ENCODE data around the gene MYH4.

Gene MYH4

DNA sequence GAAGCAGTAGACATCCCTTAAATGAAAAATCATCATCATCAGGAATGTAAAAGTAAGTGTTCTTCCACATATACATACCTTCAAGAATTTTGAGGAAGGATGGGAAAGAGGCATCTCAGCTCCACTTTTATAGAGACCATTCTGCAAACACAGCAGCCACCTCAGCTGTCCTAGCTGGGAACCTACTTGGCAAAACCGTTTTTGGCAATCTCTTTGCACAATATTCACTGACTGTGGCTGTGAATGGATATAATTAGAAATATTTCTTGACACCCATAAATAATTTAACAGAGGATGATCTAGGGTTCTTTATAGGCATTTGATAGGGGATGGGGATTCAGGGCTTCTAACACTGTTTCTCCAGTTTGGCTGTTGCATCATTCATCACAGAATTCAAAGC, at the start of gene MYH4:
TSS of gene MYH4 (minus strand) at position 101 of the 400 bp plus-strand sequence. CDS start 2,814 bp downstream, outside the sequence.
- Histone ChIP-seq H3K4me1 (ENCODE audit: insufficient read depth, low read length) (no peaks in the 10 kb centered on the region), H3K27ac (ENCODE audit: low read length) (no peak within 1 kb of the TSS), H3K9ac (ENCODE audit: low read depth, low read length) (no peak within 1 kb of the TSS), H3K9me3 (ENCODE audit: insufficient read depth, low read depth, low read length) (no peaks in the 10 kb centered on the region), H3K27me3 (ENCODE audit: insufficient read depth, low read length) (no peaks in the 10 kb centered on the region), H3K36me3 (ENCODE audit: insufficient read depth, low read depth, low read length) (no peaks in the 10 kb centered on the region), H3K4me3 (ENCODE audit: low read length) (no peak within 1 kb of the TSS)

DNA sequence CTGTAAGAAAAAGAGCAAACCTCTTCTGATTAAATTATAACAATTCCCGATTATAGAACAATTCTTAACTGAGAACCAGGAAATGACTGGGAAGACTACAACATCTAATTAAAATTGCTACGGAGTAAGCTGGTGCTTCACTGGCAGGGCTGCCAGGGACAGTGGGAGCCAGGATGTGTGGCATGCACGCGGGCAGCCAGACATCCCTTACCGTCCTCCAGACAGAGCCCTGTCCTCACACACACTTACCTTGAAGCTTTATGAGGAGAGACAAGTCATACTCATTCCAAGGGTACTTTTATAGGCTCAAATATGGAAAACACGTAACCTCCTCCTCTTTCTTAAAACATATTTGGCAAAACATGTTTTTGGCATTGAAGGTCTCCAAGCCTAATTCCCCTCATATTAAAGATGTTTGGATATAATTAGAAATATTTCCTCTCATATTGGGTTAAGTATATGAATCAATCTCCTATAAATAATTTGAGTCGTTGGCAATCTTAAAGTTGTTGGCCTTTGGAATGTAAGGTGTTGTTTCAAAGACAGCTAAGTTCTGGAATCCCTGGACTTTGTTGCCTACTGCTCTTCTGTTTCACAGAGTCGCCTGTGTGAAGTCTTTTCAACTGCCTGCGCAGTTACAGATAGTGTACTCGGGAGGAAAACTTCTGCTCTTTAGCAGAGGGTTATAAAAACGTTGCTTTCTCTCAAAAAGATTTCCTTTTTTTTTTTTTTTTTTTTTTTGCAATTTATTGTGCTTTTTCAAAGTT, 49.1 kb upstream of the MYH4 start, which contains the start of gene MYH1:
TSS of gene MYH1 (minus strand) at position 272 of the 767 bp plus-strand sequence. CDS start 1,900 bp downstream, outside the sequence.
- Histone ChIP-seq H3K9me3 (ENCODE audit: insufficient read depth, low read depth, low read length) (no peaks in the 10 kb centered on the region), H3K4me3 (ENCODE audit: low read length) (no peak within 1 kb of the TSS), H3K27me3 (ENCODE audit: insufficient read depth, low read length) (no peaks in the 10 kb centered on the region), H3K27ac (ENCODE audit: low read length) (no peak within 1 kb of the TSS), H3K9ac (ENCODE audit: low read depth, low read length) (no peak within 1 kb of the TSS), H3K36me3 (ENCODE audit: insufficient read depth, low read depth, low read length) (no peaks in the 10 kb centered on the region), H3K4me1 (ENCODE audit: insufficient read depth, low read length) (no peaks in the 10 kb centered on the region)

- H3K27ac ChIP-seq (ENCODE audit: low read length) = no peak overlapping the region
- no peaks in the 10 kb centered on the region for H3K27me3 ChIP-seq (ENCODE audit: insufficient read depth, low read length)
- H3K9ac ChIP-seq (ENCODE audit: low read depth, low read length) = no peak overlapping the region
- H3K36me3 ChIP-seq (ENCODE audit: insufficient read depth, low read depth, low read length) = no peaks in the 10 kb centered on the region
- H3K4me3 ChIP-seq (ENCODE audit: low read length) = no peak overlapping the region
- H3K4me1 ChIP-seq (ENCODE audit: insufficient read depth, low read length) = no peaks in the 10 kb centered on the region
- H3K9me3 ChIP-seq (ENCODE audit: insufficient read depth, low read depth, low read length) = no peaks in the 10 kb centered on the region
Observed at GRCh38 chr17:10516638-10517037, 47.3 kb upstream of the MYH4 start.

GRCh38 chr17:10516065-10516464, 46.7 kb upstream of the MYH4 start:
- Histone ChIP-seq H3K36me3 (ENCODE audit: insufficient read depth, low read depth, low read length) (no peaks in the 10 kb centered on the region), H3K4me1 (ENCODE audit: insufficient read depth, low read length) (no peaks in the 10 kb centered on the region), H3K27ac (ENCODE audit: low read length) (no peak overlapping the region), H3K9ac (ENCODE audit: low read depth, low read length) (no peak overlapping the region), H3K27me3 (ENCODE audit: insufficient read depth, low read length) (no peaks in the 10 kb centered on the region), H3K4me3 (ENCODE audit: low read length) (no peak overlapping the region), H3K9me3 (ENCODE audit: insufficient read depth, low read depth, low read length) (no peaks in the 10 kb centered on the region)

GRCh38 chr17:10513299-10514067, 44.1 kb upstream of the MYH4 start:
- no peak overlapping the region for H3K4me3 ChIP-seq (ENCODE audit: low read length)
- no peaks in the 10 kb centered on the region for H3K27me3 ChIP-seq (ENCODE audit: insufficient read depth, low read length)
- no peak overlapping the region for H3K9ac ChIP-seq (ENCODE audit: low read depth, low read length)
- H3K27ac ChIP-seq (ENCODE audit: low read length) = no peak overlapping the region
- no peaks in the 10 kb centered on the region for H3K9me3 ChIP-seq (ENCODE audit: insufficient read depth, low read depth, low read length)
- no peaks in the 10 kb centered on the region for H3K4me1 ChIP-seq (ENCODE audit: insufficient read depth, low read length)
- H3K36me3 ChIP-seq (ENCODE audit: insufficient read depth, low read depth, low read length) = no peaks in the 10 kb centered on the region

- no peak overlapping the region for H3K4me3 ChIP-seq (ENCODE audit: low read length)
- no peaks in the 10 kb centered on the region for H3K36me3 ChIP-seq (ENCODE audit: insufficient read depth, low read depth, low read length)
- no peak overlapping the region for H3K9ac ChIP-seq (ENCODE audit: low read depth, low read length)
- no peaks in the 10 kb centered on the region for H3K27me3 ChIP-seq (ENCODE audit: insufficient read depth, low read length)
- H3K27ac ChIP-seq (ENCODE audit: low read length) = no peak overlapping the region
- H3K4me1 ChIP-seq (ENCODE audit: insufficient read depth, low read length) = no peaks in the 10 kb centered on the region
- no peaks in the 10 kb centered on the region for H3K9me3 ChIP-seq (ENCODE audit: insufficient read depth, low read depth, low read length)
Observed at GRCh38 chr17:10512856-10513255, 43.5 kb upstream of the MYH4 start.

GRCh38 chr17:10499950-10500349, 30.6 kb upstream of the MYH4 start:
- Histone ChIP-seq H3K36me3 (ENCODE audit: insufficient read depth, low read depth, low read length) (no peaks in the 10 kb centered on the region), H3K4me1 (ENCODE audit: insufficient read depth, low read length) (peaks cover 11% of the 10 kb centered on the region; the same call in 1 of the 2 replicates), H3K4me3 (ENCODE audit: low read length) (no peak overlapping the region), H3K27me3 (ENCODE audit: insufficient read depth, low read length) (no peaks in the 10 kb centered on the region), H3K27ac (ENCODE audit: low read length) (no peak overlapping the region), H3K9ac (ENCODE audit: low read depth, low read length) (no peak overlapping the region), H3K9me3 (ENCODE audit: insufficient read depth, low read depth, low read length) (no peaks in the 10 kb centered on the region)

GRCh38 chr17:10492004-10492403, 22.6 kb upstream of the MYH4 start:
- Histone ChIP-seq H3K27ac (ENCODE audit: low read length) (no peak overlapping the region), H3K4me1 (ENCODE audit: insufficient read depth, low read length) (no peaks in the 10 kb centered on the region), H3K27me3 (ENCODE audit: insufficient read depth, low read length) (no peaks in the 10 kb centered on the region), H3K9ac (ENCODE audit: low read depth, low read length) (no peak overlapping the region), H3K36me3 (ENCODE audit: insufficient read depth, low read depth, low read length) (no peaks in the 10 kb centered on the region), H3K4me3 (ENCODE audit: low read length) (no peak overlapping the region), H3K9me3 (ENCODE audit: insufficient read depth, low read depth, low read length) (peaks cover 12% of the 10 kb centered on the region; the same call in 1 of the 2 replicates)

DNA sequence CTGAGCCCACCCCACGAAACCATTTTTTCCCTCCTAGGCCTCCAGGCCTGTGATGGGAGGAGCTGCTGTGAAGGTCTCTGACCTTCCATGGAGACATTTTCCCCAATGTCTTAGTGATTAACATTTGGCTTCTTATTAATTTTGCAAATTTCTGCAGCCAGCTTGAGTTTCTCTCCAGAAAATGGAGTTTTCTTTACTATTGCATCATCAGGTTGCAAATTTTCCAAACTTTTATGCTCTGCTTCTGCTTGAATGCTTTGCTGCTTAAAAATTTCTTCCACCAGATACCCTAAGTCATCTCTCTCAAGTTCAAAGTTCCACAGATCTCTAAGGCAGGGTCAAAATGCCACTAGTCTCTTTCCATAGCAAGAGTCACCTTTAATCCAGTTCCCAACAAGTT, 12.9 kb upstream of the MYH4 start:
- H3K4me3 ChIP-seq (ENCODE audit: low read length) = no peak overlapping the region
- no peaks in the 10 kb centered on the region for H3K4me1 ChIP-seq (ENCODE audit: insufficient read depth, low read length)
- H3K27me3 ChIP-seq (ENCODE audit: insufficient read depth, low read length) = no peaks in the 10 kb centered on the region

DNA sequence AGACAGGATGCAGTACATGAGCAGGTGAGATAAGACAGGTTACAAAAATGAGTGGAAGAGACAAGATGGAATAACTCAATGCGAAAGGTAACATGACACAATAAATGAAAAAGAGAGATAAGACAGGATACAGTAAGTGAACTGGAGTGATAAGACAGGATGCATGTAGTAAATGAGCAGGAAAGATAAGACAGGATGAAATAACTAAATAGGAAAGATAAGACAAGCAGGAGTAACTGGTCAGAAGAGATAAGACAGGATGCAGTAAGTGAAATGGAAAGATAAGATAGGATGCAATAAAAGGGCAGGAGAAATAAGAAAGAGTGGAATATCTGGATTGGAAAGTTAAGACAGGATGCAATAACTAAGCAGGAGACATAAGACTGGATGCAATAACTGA, 8.3 kb upstream of the MYH4 start:
- H3K27me3 ChIP-seq (ENCODE audit: insufficient read depth, low read length) = no peaks in the 10 kb centered on the region
- no peak overlapping the region for H3K4me3 ChIP-seq (ENCODE audit: low read length)
- no peaks in the 10 kb centered on the region for H3K4me1 ChIP-seq (ENCODE audit: insufficient read depth, low read length)
- no peaks in the 10 kb centered on the region for H3K36me3 ChIP-seq (ENCODE audit: insufficient read depth, low read depth, low read length)
- no peak overlapping the region for H3K9ac ChIP-seq (ENCODE audit: low read depth, low read length)
- peaks cover 13% of the 10 kb centered on the region for H3K9me3 ChIP-seq (ENCODE audit: insufficient read depth, low read depth, low read length)
- H3K27ac ChIP-seq (ENCODE audit: low read length) = no peak overlapping the region

More for the DNA sequence above, 12.9 kb upstream of the MYH4 start:
- H3K36me3 ChIP-seq (ENCODE audit: insufficient read depth, low read depth, low read length) = no peaks in the 10 kb centered on the region
- peaks cover 29% of the 10 kb centered on the region for H3K9me3 ChIP-seq (ENCODE audit: insufficient read depth, low read depth, low read length)
- H3K27ac ChIP-seq (ENCODE audit: low read length) = no peak overlapping the region
- H3K9ac ChIP-seq (ENCODE audit: low read depth, low read length) = no peak overlapping the region

GRCh38 chr17:10474536-10474935, 5.2 kb upstream of the MYH4 start:
- H3K4me1 ChIP-seq (ENCODE audit: insufficient read depth, low read length) = no peaks in the 10 kb centered on the region
- H3K4me3 ChIP-seq (ENCODE audit: low read length) = no peak overlapping the region
- H3K27ac ChIP-seq (ENCODE audit: low read length) = no peak overlapping the region
- H3K36me3 ChIP-seq (ENCODE audit: insufficient read depth, low read depth, low read length) = no peaks in the 10 kb centered on the region
- H3K27me3 ChIP-seq (ENCODE audit: insufficient read depth, low read length) = no peaks in the 10 kb centered on the region
- no peaks in the 10 kb centered on the region for H3K9me3 ChIP-seq (ENCODE audit: insufficient read depth, low read depth, low read length)
- H3K9ac ChIP-seq (ENCODE audit: low read depth, low read length) = no peak overlapping the region

DNA sequence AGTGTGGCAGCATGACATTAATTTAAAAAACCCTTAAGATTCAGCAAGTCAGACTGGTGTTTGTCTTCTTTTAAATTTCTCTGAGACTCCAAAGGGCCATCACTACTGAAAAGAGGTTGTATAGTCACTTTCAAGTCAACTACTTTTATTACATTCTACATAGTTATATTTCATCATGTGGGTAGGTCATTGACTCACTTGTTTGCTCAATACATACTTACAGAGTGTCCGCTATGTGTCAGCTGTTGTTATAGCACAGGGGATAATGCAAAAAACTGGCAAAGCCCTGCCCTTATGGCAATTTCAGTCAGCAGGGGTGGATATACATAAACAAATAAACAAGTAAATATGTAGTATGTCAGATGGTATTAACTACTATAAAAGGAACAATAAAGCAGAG, 2.5 kb upstream of the MYH4 start:
- no peak overlapping the region for H3K4me3 ChIP-seq (ENCODE audit: low read length)
- no peaks in the 10 kb centered on the region for H3K9me3 ChIP-seq (ENCODE audit: insufficient read depth, low read depth, low read length)
- no peaks in the 10 kb centered on the region for H3K4me1 ChIP-seq (ENCODE audit: insufficient read depth, low read length)
- H3K27me3 ChIP-seq (ENCODE audit: insufficient read depth, low read length) = no peaks in the 10 kb centered on the region
- no peak overlapping the region for H3K9ac ChIP-seq (ENCODE audit: low read depth, low read length)
- no peak overlapping the region for H3K27ac ChIP-seq (ENCODE audit: low read length)
- no peaks in the 10 kb centered on the region for H3K36me3 ChIP-seq (ENCODE audit: insufficient read depth, low read depth, low read length)
